Esophagus muscularis mucosa (tissue), 4 donors: ENCODE results near the gene MRM2.

Source experiments
- EP300 ChIP-seq: sonication (generic); formaldehyde crosslinking; IDR thresholded peaks from one replicate; pipeline ENCODE4 v1.6.1; 2017; ENCODE audit warnings: antibody characterized with exemption
- POLR2A ChIP-seq: fragments of 450-650 bp; IDR thresholded peaks from one replicate; pipeline ENCODE4 v1.6.1; 2017; ENCODE audit warnings: antibody characterized with exemption, moderate library complexity, mild to moderate bottlenecking, low read depth
- TF ChIP-seq, protein P1 (sequence below), 3 experiments: fragments of 200-600 bp in 2 of 3; fragments of 450-650 bp in 1 of 3; sonication (generic) in 2 of 3; IDR thresholded peaks; one replicate each; pipeline ENCODE4 v1.5.1; 2017 to 2019; ENCODE audit warnings: antibody characterized with exemption in 3 of 3, mild to moderate bottlenecking in 2 of 3, moderate library complexity in 1 of 3

DNA sequence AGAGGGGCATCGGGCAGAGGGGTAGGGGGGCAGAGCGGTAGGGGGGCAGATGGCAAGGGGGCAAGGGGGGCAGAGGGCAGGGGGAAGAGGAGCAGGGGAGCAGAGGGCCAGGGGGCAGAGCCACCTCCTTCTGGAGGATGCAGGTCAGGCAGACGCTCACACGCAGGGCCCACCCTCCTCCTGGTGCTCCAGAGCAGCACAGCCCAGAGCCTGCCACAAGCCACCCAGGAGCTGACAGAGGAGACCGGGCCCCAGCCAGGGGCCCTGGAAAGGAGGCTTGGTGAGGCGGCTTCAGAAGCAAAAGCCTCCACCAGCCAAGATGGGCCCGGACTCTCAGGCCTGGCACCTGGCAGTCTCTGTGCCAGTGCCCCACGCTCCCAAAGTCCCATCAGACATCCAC lies 22.4 kb downstream of the MRM2 start:
- TF ChIP-seq POLR2A (no peak), EP300 (no peak)
- TF ChIP-seq, protein P1, sequence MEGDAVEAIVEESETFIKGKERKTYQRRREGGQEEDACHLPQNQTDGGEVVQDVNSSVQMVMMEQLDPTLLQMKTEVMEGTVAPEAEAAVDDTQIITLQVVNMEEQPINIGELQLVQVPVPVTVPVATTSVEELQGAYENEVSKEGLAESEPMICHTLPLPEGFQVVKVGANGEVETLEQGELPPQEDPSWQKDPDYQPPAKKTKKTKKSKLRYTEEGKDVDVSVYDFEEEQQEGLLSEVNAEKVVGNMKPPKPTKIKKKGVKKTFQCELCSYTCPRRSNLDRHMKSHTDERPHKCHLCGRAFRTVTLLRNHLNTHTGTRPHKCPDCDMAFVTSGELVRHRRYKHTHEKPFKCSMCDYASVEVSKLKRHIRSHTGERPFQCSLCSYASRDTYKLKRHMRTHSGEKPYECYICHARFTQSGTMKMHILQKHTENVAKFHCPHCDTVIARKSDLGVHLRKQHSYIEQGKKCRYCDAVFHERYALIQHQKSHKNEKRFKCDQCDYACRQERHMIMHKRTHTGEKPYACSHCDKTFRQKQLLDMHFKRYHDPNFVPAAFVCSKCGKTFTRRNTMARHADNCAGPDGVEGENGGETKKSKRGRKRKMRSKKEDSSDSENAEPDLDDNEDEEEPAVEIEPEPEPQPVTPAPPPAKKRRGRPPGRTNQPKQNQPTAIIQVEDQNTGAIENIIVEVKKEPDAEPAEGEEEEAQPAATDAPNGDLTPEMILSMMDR (IDR thresholded peaks at IDR 0.05) = no peak
